ENCODE results near the gene ZNF746.

ZNF746 gene

DNA sequence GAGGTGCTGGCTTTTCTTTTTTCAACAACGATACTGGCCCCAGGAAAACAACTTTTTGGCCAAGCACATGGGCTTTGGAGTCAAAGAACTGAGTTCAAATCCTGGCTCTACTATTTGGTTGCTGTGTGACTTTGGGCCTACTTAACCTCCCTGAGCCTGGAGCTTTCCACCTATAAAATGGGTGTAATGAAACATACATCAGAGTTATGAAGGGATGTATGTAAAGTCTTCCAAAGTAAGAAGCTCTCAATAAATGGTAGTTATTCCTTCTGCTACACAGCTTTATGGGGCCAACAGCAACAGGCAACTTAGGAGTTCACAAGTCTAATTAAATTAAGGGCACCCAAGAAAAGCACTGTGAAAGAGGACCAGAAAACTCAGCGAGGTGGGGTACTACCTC, 69.7 kb downstream of the ZNF746 start:
- H3K9ac ChIP-seq (ENCODE audit: low read length), result no peak overlapping the region
- H4K20me1 ChIP-seq (ENCODE audit: insufficient read depth, low read length), result no peaks in the 10 kb centered on the region
- H3K9me3 ChIP-seq (replicated peaks; ENCODE audit: insufficient read depth, low read length), result no peaks in the 10 kb centered on the region
- H3K4me2 ChIP-seq (ENCODE audit: low read depth, low read length), result no peak overlapping the region
- H3K79me2 ChIP-seq (ENCODE audit: low read length), result no peaks in the 10 kb centered on the region
- H3K9me2 ChIP-seq (replicated peaks; ENCODE audit: insufficient read depth, low read length), result no peaks in the 10 kb centered on the region
- H3K36me3 ChIP-seq (replicated peaks; ENCODE audit: insufficient read depth, low read length), result no peaks in the 10 kb centered on the region
- no peak overlapping the region for H2AFZ ChIP-seq (ENCODE audit: low read length)
- H3F3A ChIP-seq (ENCODE audit: insufficient read depth, low read length), result no peaks in the 10 kb centered on the region
- TF ChIP-seq, protein P1, sequence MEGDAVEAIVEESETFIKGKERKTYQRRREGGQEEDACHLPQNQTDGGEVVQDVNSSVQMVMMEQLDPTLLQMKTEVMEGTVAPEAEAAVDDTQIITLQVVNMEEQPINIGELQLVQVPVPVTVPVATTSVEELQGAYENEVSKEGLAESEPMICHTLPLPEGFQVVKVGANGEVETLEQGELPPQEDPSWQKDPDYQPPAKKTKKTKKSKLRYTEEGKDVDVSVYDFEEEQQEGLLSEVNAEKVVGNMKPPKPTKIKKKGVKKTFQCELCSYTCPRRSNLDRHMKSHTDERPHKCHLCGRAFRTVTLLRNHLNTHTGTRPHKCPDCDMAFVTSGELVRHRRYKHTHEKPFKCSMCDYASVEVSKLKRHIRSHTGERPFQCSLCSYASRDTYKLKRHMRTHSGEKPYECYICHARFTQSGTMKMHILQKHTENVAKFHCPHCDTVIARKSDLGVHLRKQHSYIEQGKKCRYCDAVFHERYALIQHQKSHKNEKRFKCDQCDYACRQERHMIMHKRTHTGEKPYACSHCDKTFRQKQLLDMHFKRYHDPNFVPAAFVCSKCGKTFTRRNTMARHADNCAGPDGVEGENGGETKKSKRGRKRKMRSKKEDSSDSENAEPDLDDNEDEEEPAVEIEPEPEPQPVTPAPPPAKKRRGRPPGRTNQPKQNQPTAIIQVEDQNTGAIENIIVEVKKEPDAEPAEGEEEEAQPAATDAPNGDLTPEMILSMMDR (IDR thresholded peaks at IDR 0.05; ENCODE audit: low read length), result no peak
- TF ChIP-seq EZH2phosphoT487 (IDR thresholded peaks at IDR 0.05; ENCODE audit: low read length), result no peak
- TF ChIP-seq EZH2 (optimal IDR thresholded peaks at IDR 0.05; ENCODE audit: low read depth, low read length), result no peak
- no peak overlapping the region for H3K27ac ChIP-seq (ENCODE audit: low read length)
- no peak for DNase-seq
- no peaks in the 10 kb centered on the region for H3K4me1 ChIP-seq (ENCODE audit: low read length)
- H3K4me3 ChIP-seq (ENCODE audit: low read length), result no peak overlapping the region
- no peaks in the 10 kb centered on the region for H3K27me3 ChIP-seq (replicated peaks; ENCODE audit: insufficient read depth, low read length)

DNA sequence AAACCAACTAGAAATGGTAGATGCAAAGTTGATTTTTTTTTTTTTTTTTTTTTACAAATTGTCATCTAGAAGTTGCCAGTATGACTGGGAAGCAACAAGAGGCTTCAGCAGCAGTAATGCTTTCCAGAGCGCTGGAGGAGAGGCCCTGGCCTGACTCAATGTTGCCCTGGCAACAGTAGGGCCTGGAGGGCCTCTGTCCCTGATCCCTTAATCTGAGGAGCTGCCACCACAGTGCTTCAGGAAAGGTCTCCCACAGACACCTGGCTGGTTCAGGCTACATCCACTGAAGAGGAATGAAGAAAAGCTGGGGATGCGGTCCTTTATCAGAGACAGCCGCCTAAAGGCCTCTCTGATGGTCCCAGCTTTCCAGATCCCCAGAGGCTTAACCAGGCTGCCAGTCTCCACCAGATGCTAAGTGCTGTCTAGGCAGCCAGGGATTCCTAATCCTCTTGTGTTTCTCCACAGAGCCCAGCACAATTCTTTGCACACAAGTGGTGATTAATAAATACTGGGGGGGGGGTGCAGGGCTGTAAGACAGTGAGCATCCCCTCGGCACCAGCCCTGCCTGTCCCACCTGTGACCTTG, 70.4 kb downstream of the ZNF746 start:
- no peaks in the 10 kb centered on the region for H3K9me2 ChIP-seq (replicated peaks; ENCODE audit: insufficient read depth, low read length)
- H3K27me3 ChIP-seq (replicated peaks; ENCODE audit: insufficient read depth, low read length), result no peaks in the 10 kb centered on the region
- no peaks in the 10 kb centered on the region for H3K4me1 ChIP-seq (ENCODE audit: low read length)
- H3K36me3 ChIP-seq (replicated peaks; ENCODE audit: insufficient read depth, low read length), result no peaks in the 10 kb centered on the region
- no peak overlapping the region for H3K4me2 ChIP-seq (ENCODE audit: low read depth, low read length)
- no peaks in the 10 kb centered on the region for H3K79me2 ChIP-seq (ENCODE audit: low read length)
- no peak overlapping the region for H3K9ac ChIP-seq (ENCODE audit: low read length)
- no peaks in the 10 kb centered on the region for H4K20me1 ChIP-seq (ENCODE audit: insufficient read depth, low read length)
- H3K27ac ChIP-seq (ENCODE audit: low read length), result no peak overlapping the region
- no peak overlapping the region for H2AFZ ChIP-seq (ENCODE audit: low read length)
- H3F3A ChIP-seq (ENCODE audit: insufficient read depth, low read length), result no peaks in the 10 kb centered on the region
- H3K9me3 ChIP-seq (replicated peaks; ENCODE audit: insufficient read depth, low read length), result no peaks in the 10 kb centered on the region
- H3K4me3 ChIP-seq (ENCODE audit: low read length), result no peak overlapping the region
- TF ChIP-seq, protein P1 (IDR thresholded peaks at IDR 0.05; ENCODE audit: low read length), result no peak
- no peak for TF ChIP-seq EZH2phosphoT487 (IDR thresholded peaks at IDR 0.05; ENCODE audit: low read length)
- no peak for TF ChIP-seq EZH2 (optimal IDR thresholded peaks at IDR 0.05; ENCODE audit: low read depth, low read length)
- DNase-seq, result no peak

DNA sequence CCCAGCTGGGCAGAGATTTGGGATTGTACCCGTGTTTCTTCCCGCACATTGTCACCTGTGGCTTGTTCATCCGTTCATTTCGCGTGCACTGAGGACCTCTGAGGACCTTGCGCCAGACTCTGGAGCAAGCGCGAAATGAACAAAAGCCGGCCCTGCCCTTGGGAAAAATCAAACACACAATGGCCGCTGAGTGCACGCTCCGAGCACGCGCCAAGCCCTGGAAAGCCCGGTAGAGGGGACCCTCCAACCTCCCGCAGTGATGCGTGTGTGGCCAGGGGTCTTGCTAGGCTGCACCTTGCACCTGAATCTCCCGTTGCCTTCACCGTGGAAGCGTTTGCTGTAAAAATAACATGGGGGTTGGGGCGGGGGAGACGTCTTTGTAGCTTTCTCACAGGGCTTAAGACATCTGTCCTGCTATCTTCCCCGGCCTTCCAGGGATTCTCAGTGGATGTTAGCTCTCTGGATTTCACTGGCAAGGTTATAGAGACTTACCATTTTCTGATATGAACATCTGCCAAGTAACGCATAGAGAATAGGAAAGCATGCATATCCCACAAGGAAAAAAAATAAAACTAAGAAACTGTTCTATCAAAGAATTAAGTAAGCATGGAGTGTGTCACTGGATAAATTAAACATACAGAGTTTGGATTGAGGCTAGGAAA, 74.0 kb downstream of the ZNF746 start:
- no peak overlapping the region for H3K27ac ChIP-seq (ENCODE audit: low read length)
- H3K4me3 ChIP-seq (ENCODE audit: low read length), result no peak overlapping the region
- no peak overlapping the region for H3K4me2 ChIP-seq (ENCODE audit: low read depth, low read length)
- H3K36me3 ChIP-seq (replicated peaks; ENCODE audit: insufficient read depth, low read length), result no peaks in the 10 kb centered on the region
- H3K79me2 ChIP-seq (ENCODE audit: low read length), result no peaks in the 10 kb centered on the region
- H4K20me1 ChIP-seq (ENCODE audit: insufficient read depth, low read length), result no peaks in the 10 kb centered on the region
- H3K27me3 ChIP-seq (replicated peaks; ENCODE audit: insufficient read depth, low read length), result no peaks in the 10 kb centered on the region
- no peaks in the 10 kb centered on the region for H3F3A ChIP-seq (ENCODE audit: insufficient read depth, low read length)
- no peaks in the 10 kb centered on the region for H3K9me3 ChIP-seq (replicated peaks; ENCODE audit: insufficient read depth, low read length)
- H3K4me1 ChIP-seq (ENCODE audit: low read length), result no peaks in the 10 kb centered on the region
- no peak for DNase-seq
- no peaks in the 10 kb centered on the region for H3K9me2 ChIP-seq (replicated peaks; ENCODE audit: insufficient read depth, low read length)
- TF ChIP-seq, protein P1 (IDR thresholded peaks at IDR 0.05; ENCODE audit: low read length), result no peak
- no peak for TF ChIP-seq EZH2 (optimal IDR thresholded peaks at IDR 0.05; ENCODE audit: low read depth, low read length)
- H2AFZ ChIP-seq (ENCODE audit: low read length), result no peak overlapping the region
- H3K9ac ChIP-seq (ENCODE audit: low read length), result no peak overlapping the region
